Measurements from ENCODE around the gene MGAT3. TPM values are rescaled to one million over a fixed set of nuclear protein-coding genes. Genes with fewer than 3 reads are reported as not detected.

The MGAT3 gene
- total RNA-seq, 1 donor from 2014 or later = 12.8 TPM

GRCh38 chr22:39422721-39423120, 34.1 kb upstream of the MGAT3 start:
- H3K4me3 Mint-ChIP-seq (ENCODE audit: unreplicated experiment) = no peak overlapping the region
- H3K27me3 Mint-ChIP-seq (ENCODE audit: unreplicated experiment) = peaks cover 2% of the 10 kb centered on the region
- TF ChIP-seq CTCF (IDR thresholded peaks at IDR 0.05; ENCODE audit: partially characterized antibody, unreplicated experiment) = no peak
- peaks cover 3% of the 10 kb centered on the region for H3K9me3 Mint-ChIP-seq (ENCODE audit: unreplicated experiment)
- no peak overlapping the region for H3K27ac Mint-ChIP-seq (ENCODE audit: unreplicated experiment)
- H3K4me1 Mint-ChIP-seq (ENCODE audit: low read depth, unreplicated experiment) = peaks cover 3% of the 10 kb centered on the region
- DNase-seq = no peak
- no peaks in the 10 kb centered on the region for H3K36me3 Mint-ChIP-seq (ENCODE audit: unreplicated experiment)

- TF ChIP-seq CTCF (IDR thresholded peaks at IDR 0.05; ENCODE audit: partially characterized antibody, unreplicated experiment) = no peak
- no peak overlapping the region for H3K4me3 Mint-ChIP-seq (ENCODE audit: unreplicated experiment)
- H3K9me3 Mint-ChIP-seq (ENCODE audit: unreplicated experiment) = peaks cover 3% of the 10 kb centered on the region
- peaks cover 3% of the 10 kb centered on the region for H3K4me1 Mint-ChIP-seq (ENCODE audit: low read depth, unreplicated experiment)
- DNase-seq = no peak
- no peaks in the 10 kb centered on the region for H3K36me3 Mint-ChIP-seq (ENCODE audit: unreplicated experiment)
- no peak overlapping the region for H3K27ac Mint-ChIP-seq (ENCODE audit: unreplicated experiment)
- peaks cover 2% of the 10 kb centered on the region for H3K27me3 Mint-ChIP-seq (ENCODE audit: unreplicated experiment)
Measured at GRCh38 chr22:39423976-39424375, 32.8 kb upstream of the MGAT3 start.

DNA sequence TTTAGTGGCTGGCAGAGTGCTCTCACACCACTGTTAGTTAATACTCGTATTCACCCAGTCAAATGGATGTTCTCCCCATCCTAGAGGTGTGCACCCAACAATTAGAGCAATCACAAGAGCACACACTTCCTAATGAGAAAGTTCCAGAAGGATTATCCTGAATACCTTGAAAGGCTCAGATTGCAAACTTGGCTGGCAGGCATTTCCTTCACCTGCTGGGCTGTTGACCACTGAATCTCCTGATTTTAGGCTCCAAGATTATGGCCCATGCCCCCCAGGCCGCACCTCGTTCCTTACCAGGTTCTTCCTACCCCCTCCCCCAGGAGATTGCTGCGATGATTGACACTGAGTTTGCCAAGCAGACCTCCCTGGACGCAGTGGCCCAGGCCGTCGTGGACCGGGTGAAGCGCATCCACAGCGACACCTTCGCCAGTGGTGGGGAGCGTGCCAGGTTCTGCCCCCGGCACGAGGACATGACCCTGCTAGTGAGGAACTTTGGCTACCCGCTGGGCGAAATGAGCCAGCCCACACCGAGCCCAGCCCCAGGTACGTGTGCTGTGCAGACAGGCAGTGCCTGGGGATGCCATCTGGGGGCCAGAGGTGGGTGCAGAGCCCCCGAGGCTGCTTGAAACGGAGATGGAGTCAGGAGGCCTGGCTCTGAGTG, 30.3 kb upstream of the MGAT3 start:
- H3K27me3 Mint-ChIP-seq (ENCODE audit: unreplicated experiment) = peaks cover 2% of the 10 kb centered on the region
- H3K36me3 Mint-ChIP-seq (ENCODE audit: unreplicated experiment) = no peaks in the 10 kb centered on the region
- H3K4me3 Mint-ChIP-seq (ENCODE audit: unreplicated experiment) = no peak overlapping the region
- H3K4me1 Mint-ChIP-seq (ENCODE audit: low read depth, unreplicated experiment) = peaks cover 4% of the 10 kb centered on the region
- no peak for DNase-seq
- H3K9me3 Mint-ChIP-seq (ENCODE audit: unreplicated experiment) = no peaks in the 10 kb centered on the region
- no peak for TF ChIP-seq CTCF (IDR thresholded peaks at IDR 0.05; ENCODE audit: partially characterized antibody, unreplicated experiment)
- H3K27ac Mint-ChIP-seq (ENCODE audit: unreplicated experiment) = no peak overlapping the region

- no peak for DNase-seq
- peaks cover 4% of the 10 kb centered on the region for H3K4me1 Mint-ChIP-seq (ENCODE audit: low read depth, unreplicated experiment)
- H3K36me3 Mint-ChIP-seq (ENCODE audit: unreplicated experiment) = no peaks in the 10 kb centered on the region
- H3K27ac Mint-ChIP-seq (ENCODE audit: unreplicated experiment) = no peak overlapping the region
- no peaks in the 10 kb centered on the region for H3K27me3 Mint-ChIP-seq (ENCODE audit: unreplicated experiment)
- no peaks in the 10 kb centered on the region for H3K9me3 Mint-ChIP-seq (ENCODE audit: unreplicated experiment)
- TF ChIP-seq CTCF (IDR thresholded peaks at IDR 0.05; ENCODE audit: partially characterized antibody, unreplicated experiment) = no peak
- H3K4me3 Mint-ChIP-seq (ENCODE audit: unreplicated experiment) = no peak overlapping the region
Measured at GRCh38 chr22:39427751-39428596, 28.8 kb upstream of the MGAT3 start.

- H3K4me3 Mint-ChIP-seq (ENCODE audit: unreplicated experiment) = no peak overlapping the region
- H3K27me3 Mint-ChIP-seq (ENCODE audit: unreplicated experiment) = no peaks in the 10 kb centered on the region
- peaks cover 4% of the 10 kb centered on the region for H3K4me1 Mint-ChIP-seq (ENCODE audit: low read depth, unreplicated experiment)
- no peak overlapping the region for H3K27ac Mint-ChIP-seq (ENCODE audit: unreplicated experiment)
- H3K9me3 Mint-ChIP-seq (ENCODE audit: unreplicated experiment) = no peaks in the 10 kb centered on the region
- no peak for DNase-seq
- TF ChIP-seq CTCF (IDR thresholded peaks at IDR 0.05; ENCODE audit: partially characterized antibody, unreplicated experiment) = no peak
- H3K36me3 Mint-ChIP-seq (ENCODE audit: unreplicated experiment) = no peaks in the 10 kb centered on the region
Measured at GRCh38 chr22:39428597-39429071, 28.2 kb upstream of the MGAT3 start.

Measured in glutamatergic neuron (in vitro differentiated cells).